Heart right ventricle (tissue), 16 donors: ENCODE measurements around the gene FAM240B. TPM values are rescaled to one million over a fixed set of nuclear protein-coding genes. Genes with fewer than 3 reads are reported as not detected.

Source experiments
- ATAC-seq, 8 donors: fragments of 200-7000 bp; cut with Tn5 transposase; one replicate each; pipeline ENCODE4 v1.9.1; 2020; ENCODE audit warnings: mild to moderate bottlenecking in 8 of 8, moderate library complexity in 8 of 8, moderate number of reproducible peaks in 1 of 8
- DNase-seq, 2 donors: peaks; one replicate each; pipeline ENCODE4 v3.0.0-alpha.2; 2020
- H3K27ac ChIP-seq, 10 donors: fragments of 200-600 bp; sonication (generic) in 2 of 10; one replicate each; pipeline versions ENCODE4 v1.5.0 to v1.8.0; 2020 to 2022; ENCODE audit warnings: mild to moderate bottlenecking in 3 of 10
- H3K27me3 ChIP-seq, 7 donors: fragments of 200-600 bp; one replicate each; pipeline ENCODE4 v1.8.0; 2021 to 2022; ENCODE audit warnings: mild to moderate bottlenecking in 2 of 7
- H3K36me3 ChIP-seq, 9 donors: fragments of 200-600 bp; sonication (generic) in 1 of 9; one replicate each; pipeline versions ENCODE4 v1.5.0 to v1.8.0; 2020 to 2022; ENCODE audit warnings: mild to moderate bottlenecking in 2 of 9
- H3K4me1 ChIP-seq, 9 donors: fragments of 200-600 bp; sonication (generic) in 1 of 9; one replicate each; pipeline versions ENCODE4 v1.5.0 to v1.8.0; 2020 to 2022; ENCODE audit warnings: mild to moderate bottlenecking in 4 of 9
- H3K4me3 ChIP-seq, 10 donors: fragments of 200-600 bp; sonication (generic) in 2 of 10; one replicate each; pipeline versions ENCODE4 v1.5.0 to v1.8.0; 2020 to 2022; ENCODE audit warnings: mild to moderate bottlenecking in 7 of 10, moderate library complexity in 2 of 10
- H3K9me3 ChIP-seq, 11 donors: fragments of 200-600 bp in 10 of 11; sonication (generic) in 2 of 11; one replicate each; pipeline versions ENCODE4 v1.5.0 to v1.8.0; 2013 to 2022; ENCODE audit warnings: mild to moderate bottlenecking in 2 of 11, control low read depth in 1 of 11, moderate library complexity in 1 of 11
- WGBS, 2 donors: extraction: QIAGEN DNeasy Blood & Tissue Kit; methylation state at CpG; one replicate each; pipeline ENCODE4 v1.1.7; 2013; ENCODE audit warnings: inconsistent platforms in 1 of 2; 5-methylcytosine and 5-hydroxymethylcytosine counted together
- intact Hi-C, 10 donors: fragments of 100-400 bp; cut with DNase I; formaldehyde crosslinking; loops; one replicate each; pipeline versions ENCODE4 v1.11.1 to v1.14.2; 2022
- polyA plus RNA-seq, 2 donors: library from polyadenylated mRNA; stranded (reverse); fragments of 200-250 nt; gene quantifications; one replicate each; pipeline ENCODE4 v1.2.3, GENCODE V29; 2013
- total RNA-seq, 10 donors: library from RNA; stranded (reverse); fragmentation: NEBNext Ultra II Directional in 3 of 10; extraction: Animal tissue kit (Norgen Biotek cat#: 25700) in 3 of 10; gene quantifications; one replicate each; pipeline versions ENCODE4 v1.2.1 to v1.2.4, GENCODE V29; 2021 to 2023
- TF ChIP-seq, protein P1 (sequence below), 9 donors: fragments of 200-600 bp; sonication (generic) in 2 of 9; IDR thresholded peaks; one replicate each; pipeline versions ENCODE4 v1.5.0 to v1.8.0; 2021 to 2022; ENCODE audit warnings: antibody characterized with exemption in 9 of 9, mild to moderate bottlenecking in 5 of 9, moderate library complexity in 1 of 9
- donor health status: Arrhythmogenic right ventricular cardiomyopathy.
- donor health status: ischemic (EF 13 %, LVEDD 7.1; RV severe dilation, severe dysfunction).
- donor health status: healthy with polysubstance abuse.
- donor health status: DM: no; HTN: yes; CAD: no.
- donor health status: DM: no; HTN: no; CAD: no.
- donor health status: ischemic (EF 25% LVEDD 6.9; RV normal size, moderate dysfunction).
- donor health status: ischemic (EF 25% LVEDD 5.7; RV mildly dilated, moderate dysfunction).
- donor health status: healthy.
- donor health status: DM: yes; HTN: yes; CAD: no.
- donor health status: Ischemic cardiomyopathy.
- donor health status: ischemic (EF 35%, LVEDD 5.7; RV mildly dilated, moderate dysfunction).
- donor health status: nonischemic (EF 11% LVEDD 7.7; RV severe dilation, severe dysfunction).
- donor health status: DM: yes; HTN: yes; CAD: no.
- donor health status: PGD.
- donor health status: ischemic (EF 29% LVEDD 5.4; RV normal size, mild dysfunction).
- donor health status: nonischemic (EF 23%, LVEDD 6.1; RV moderate dilation, normal function).

FAM240B gene
- total and polyA plus RNA-seq, 12 donors: not detected

DNA sequence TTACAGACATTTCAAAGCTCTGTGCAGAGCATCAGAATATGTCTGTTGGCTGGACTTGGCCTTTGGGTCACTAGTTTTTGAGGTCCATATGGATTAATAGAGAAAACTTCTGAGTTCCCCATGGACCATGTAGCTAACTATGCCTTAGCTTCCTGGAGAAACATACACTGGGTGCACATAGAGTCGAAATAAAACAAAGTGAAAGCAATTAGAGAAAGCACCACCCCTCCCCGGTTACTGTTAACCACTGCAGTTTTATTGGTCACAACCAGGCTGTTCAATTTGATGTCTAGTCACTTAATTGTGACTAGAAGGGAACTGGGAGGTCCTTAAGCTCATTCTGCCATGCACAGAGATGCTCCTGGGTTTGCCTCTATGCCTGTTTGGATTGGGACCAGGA is 4.2 kb downstream of the FAM240B start:
- Histone ChIP-seq H3K4me3 (no peak overlapping the region), H3K9me3 (no peaks in the 10 kb centered on the region), H3K36me3 (no peaks in the 10 kb centered on the region), H3K27ac (no peak overlapping the region), H3K4me1 (peaks cover 0 to 5% (median 0%) of the 10 kb centered on the region in 9 donors), H3K27me3 (no peaks in the 10 kb centered on the region)
- WGBS, 2 donors: 50 to 58% methylated on average over 2 of the region's 2 CpGs
- intact Hi-C loops: loop anchor here in 1 of 10 donors (10.0 kb wide), 1 partner anchor 51 kb away; no protein-coding TSS in a partner anchor
- TF ChIP-seq, protein P1, sequence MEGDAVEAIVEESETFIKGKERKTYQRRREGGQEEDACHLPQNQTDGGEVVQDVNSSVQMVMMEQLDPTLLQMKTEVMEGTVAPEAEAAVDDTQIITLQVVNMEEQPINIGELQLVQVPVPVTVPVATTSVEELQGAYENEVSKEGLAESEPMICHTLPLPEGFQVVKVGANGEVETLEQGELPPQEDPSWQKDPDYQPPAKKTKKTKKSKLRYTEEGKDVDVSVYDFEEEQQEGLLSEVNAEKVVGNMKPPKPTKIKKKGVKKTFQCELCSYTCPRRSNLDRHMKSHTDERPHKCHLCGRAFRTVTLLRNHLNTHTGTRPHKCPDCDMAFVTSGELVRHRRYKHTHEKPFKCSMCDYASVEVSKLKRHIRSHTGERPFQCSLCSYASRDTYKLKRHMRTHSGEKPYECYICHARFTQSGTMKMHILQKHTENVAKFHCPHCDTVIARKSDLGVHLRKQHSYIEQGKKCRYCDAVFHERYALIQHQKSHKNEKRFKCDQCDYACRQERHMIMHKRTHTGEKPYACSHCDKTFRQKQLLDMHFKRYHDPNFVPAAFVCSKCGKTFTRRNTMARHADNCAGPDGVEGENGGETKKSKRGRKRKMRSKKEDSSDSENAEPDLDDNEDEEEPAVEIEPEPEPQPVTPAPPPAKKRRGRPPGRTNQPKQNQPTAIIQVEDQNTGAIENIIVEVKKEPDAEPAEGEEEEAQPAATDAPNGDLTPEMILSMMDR (IDR thresholded peaks at IDR 0.05): no peak
- DNase-seq (no peak), ATAC-seq (no peak)

DNA sequence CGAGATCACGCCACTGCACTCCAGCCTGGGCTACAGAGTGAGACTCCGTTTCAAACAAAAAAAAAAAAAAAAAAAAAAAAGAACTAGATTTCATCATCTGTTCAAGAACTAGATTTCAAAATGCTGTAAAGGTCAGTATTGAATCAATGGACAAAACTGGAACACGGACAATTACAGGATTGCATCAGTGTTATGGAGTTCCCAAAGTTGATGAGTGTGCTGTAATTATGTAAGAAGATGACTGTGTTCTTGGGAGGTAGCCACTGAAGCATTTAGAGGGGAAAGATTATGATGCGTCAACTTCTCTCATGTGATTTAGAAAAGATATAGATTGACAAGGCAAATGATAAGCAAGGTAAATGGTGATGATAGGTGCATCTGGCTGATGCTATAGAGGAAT is 6.5 kb downstream of the FAM240B start:
- DNase-seq: no peak
- 59 to 63% methylated on average over 5 of the region's 5 CpGs for WGBS, 2 donors
- intact Hi-C loops: loop anchor here in 1 of 10 donors (10.0 kb wide), 1 partner anchor 49 kb away; no protein-coding TSS in a partner anchor
- H3K27me3 ChIP-seq: peaks cover 0 to 3% (median 0%) of the 10 kb centered on the region in 7 donors
- peaks cover 0 to 5% (median 0%) of the 10 kb centered on the region in 9 donors for H3K4me1 ChIP-seq
- H3K4me3 ChIP-seq: no peak overlapping the region
- H3K36me3 ChIP-seq: no peaks in the 10 kb centered on the region
- no peak overlapping the region for H3K27ac ChIP-seq
- peak in 7 of 8 donors; percentile 17 to 88 (median 75) for ATAC-seq
- H3K9me3 ChIP-seq: no peaks in the 10 kb centered on the region
- TF ChIP-seq, protein P1 (IDR thresholded peaks at IDR 0.05): no peak

DNA sequence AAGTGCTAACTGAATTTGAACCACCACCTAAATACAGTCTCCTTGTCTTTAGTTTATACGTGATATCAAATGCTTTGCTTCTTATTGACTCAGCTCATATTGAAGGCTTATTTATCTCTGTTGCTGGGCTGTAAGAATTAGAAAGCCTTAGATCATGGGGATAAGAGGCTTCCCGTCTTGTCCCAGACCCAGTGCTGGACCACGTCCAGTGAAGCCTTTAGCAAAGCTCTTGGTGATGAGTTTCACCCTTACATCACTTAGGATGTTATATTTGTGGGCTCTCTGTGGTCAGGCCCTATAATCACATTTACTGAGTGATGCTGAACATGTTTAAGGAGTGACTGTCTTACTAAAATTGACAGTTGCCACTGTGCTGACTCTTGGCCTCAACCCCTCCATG is 11.2 kb downstream of the FAM240B start:
- H3K9me3 ChIP-seq: no peaks in the 10 kb centered on the region
- ATAC-seq (no peak), DNase-seq (no peak)
- no peaks in the 10 kb centered on the region for H3K36me3 ChIP-seq
- TF ChIP-seq, protein P1 (IDR thresholded peaks at IDR 0.05): no peak
- H3K27ac ChIP-seq: no peak overlapping the region
- peaks cover 0 to 5% (median 0%) of the 10 kb centered on the region in 9 donors for H3K4me1 ChIP-seq
- no peak overlapping the region for H3K4me3 ChIP-seq
- intact Hi-C loops: loop anchor here in 3 of 10 donors (10.0 kb wide), 2 partner anchors 54 to 64 kb away; no protein-coding TSS in a partner anchor
- peaks cover 0 to 3% (median 0%) of the 10 kb centered on the region in 7 donors for H3K27me3 ChIP-seq
- 48 to 58% methylated on average over 3 of the region's 3 CpGs for WGBS, 2 donors

DNA sequence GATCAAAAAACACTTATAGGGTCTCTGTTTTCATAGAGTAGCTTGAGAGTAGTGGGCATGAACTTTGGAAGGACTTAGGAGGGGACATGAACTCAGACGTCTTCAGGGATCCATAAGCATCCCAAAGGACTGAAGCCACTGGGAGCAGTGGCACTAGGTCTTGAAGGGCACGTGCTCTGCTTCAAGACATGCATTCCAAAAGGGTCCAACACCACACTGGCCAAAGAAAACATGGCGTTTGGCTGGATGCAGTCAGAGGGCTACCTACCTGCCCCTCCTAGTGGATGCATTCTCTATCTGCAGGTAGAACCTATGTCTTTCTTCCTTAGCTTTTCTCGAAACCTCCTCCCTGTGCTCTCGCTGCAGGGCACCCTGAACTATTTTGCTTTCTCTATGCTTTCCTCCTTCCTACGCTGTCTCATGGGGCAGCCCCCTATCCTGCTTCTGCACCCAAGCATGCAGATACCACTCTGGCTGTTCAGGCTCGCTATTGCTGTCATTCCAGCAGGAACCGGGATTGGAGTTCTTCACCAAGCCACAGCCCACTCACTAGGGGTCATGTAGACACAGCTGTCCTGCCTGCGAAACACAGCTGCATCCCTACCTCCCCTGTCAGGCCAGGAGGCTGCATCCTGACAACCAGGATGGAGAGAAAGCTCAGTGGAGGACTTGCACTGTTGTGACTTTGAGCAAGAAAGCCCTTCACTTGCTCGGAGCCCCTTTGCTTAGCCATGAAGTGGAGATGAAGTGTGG is 11.9 kb downstream of the FAM240B start:
- 62 to 64% methylated on average over 10 of the region's 10 CpGs for WGBS, 2 donors
- Histone ChIP-seq H3K4me1 (peaks cover 0 to 3% (median 0%) of the 10 kb centered on the region in 9 donors), H3K9me3 (no peaks in the 10 kb centered on the region), H3K27me3 (peaks cover 0 to 6% (median 0%) of the 10 kb centered on the region in 7 donors), H3K4me3 (no peak overlapping the region), H3K27ac (no peak overlapping the region), H3K36me3 (no peaks in the 10 kb centered on the region)
- DNase-seq (no peak), ATAC-seq (no peak)
- TF ChIP-seq, protein P1 (IDR thresholded peaks at IDR 0.05): peak in 1 of 9 donors; percentile 26
- intact Hi-C loops: loop anchor here in 3 of 10 donors (10.0 kb wide), 2 partner anchors 53 to 63 kb away; no protein-coding TSS in a partner anchor
